Upper lobe of left lung (tissue), 4 donors: Measurements from ENCODE around the gene DCAF16.

Source experiments
- CTCF ChIP-seq, 6 experiments: fragments of 450-650 bp in 4 of 6; fragments of 200-600 bp in 2 of 6; sonication (generic) in 2 of 6; IDR thresholded peaks; one replicate each; pipeline ENCODE4 v1.5.1; 2016 to 2019; ENCODE audit warnings: antibody characterized with exemption in 6 of 6
- POLR2AphosphoS5 ChIP-seq, 2 donors: sonication (generic); formaldehyde crosslinking; IDR thresholded peaks; one replicate each; pipeline ENCODE4 v1.5.1; 2017; ENCODE audit warnings: antibody characterized with exemption in 2 of 2

- no peak for TF ChIP-seq CTCF (IDR thresholded peaks at IDR 0.05)
- no peak for TF ChIP-seq POLR2AphosphoS5 (IDR thresholded peaks at IDR 0.05)
Observed at GRCh38 chr4:17773135-17773698, 37.3 kb downstream of the DCAF16 start.
